Measurements from ENCODE around the gene MTG2. TPM values are rescaled to one million over a fixed set of nuclear protein-coding genes. Genes with fewer than 3 reads are reported as not detected.

MTG2 gene
- total and polyA plus RNA-seq, 2 of the 8 experiments (the other 6 are each of a cell fraction or from before 2014, with no cell fraction given) = 14.4 to 22.8 TPM

GRCh38 chr20:62243106-62243505 lies 60.3 kb downstream of the MTG2 start (continued):
- TF ChIP-seq RNF2 (IDR thresholded peaks at IDR 0.05; ENCODE audit: borderline replicate concordance, low read depth, low read length, missing control alignments, poor library complexity, severe bottlenecking) = no peak
